ENCODE data around the gene RPRD1B.

RPRD1B gene, protein sequence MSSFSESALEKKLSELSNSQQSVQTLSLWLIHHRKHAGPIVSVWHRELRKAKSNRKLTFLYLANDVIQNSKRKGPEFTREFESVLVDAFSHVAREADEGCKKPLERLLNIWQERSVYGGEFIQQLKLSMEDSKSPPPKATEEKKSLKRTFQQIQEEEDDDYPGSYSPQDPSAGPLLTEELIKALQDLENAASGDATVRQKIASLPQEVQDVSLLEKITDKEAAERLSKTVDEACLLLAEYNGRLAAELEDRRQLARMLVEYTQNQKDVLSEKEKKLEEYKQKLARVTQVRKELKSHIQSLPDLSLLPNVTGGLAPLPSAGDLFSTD

DNA sequence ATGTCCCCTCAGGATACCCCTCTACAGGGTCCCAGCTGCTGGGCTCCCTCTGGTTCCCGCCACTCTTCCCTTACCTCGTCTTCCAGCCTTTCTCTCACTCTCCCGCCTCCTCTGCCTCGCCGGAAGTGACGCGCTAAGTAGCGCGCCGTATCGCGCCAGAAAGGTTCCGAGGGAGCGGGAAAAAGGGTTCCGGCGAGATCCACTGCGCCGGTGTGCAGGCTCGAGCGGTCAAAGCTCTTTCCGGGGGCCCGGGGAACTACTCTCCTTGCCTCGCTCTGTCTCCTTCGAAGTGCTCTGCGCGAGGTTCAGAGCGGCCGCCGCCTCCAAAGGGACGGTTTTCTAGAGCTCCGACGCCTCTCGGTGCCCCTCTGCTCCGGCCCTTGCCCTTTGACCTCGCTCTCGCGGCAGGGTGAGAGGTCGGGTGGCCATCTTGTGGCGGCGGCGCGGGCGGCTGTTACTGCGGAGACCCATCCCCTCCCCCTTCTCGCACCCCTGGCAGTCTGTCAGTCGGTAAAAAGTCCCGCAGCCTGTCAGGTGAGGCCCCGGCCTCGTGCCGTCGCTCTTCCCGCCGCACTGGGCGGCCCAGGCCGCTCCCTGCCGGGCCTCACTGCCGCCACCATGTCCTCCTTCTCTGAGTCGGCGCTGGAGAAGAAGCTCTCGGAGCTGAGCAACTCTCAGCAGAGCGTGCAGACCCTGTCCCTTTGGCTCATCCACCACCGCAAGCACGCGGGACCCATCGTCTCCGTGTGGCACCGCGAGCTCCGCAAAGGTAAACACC, at the start of gene RPRD1B, which contains the start of gene TTI1:
Gene RPRD1B, plus strand, starts transcription at position 417 of the 778 bp plus-strand sequence. Its CDS starts 202 bp downstream, at position 619.
Gene TTI1, minus strand, starts transcription at position 127 of the 778 bp plus-strand sequence. CDS start 19,640 bp downstream, outside the sequence.
- peak; percentile 85 for DNase-seq (ENCODE audit: low read depth, low spot score)

DNA sequence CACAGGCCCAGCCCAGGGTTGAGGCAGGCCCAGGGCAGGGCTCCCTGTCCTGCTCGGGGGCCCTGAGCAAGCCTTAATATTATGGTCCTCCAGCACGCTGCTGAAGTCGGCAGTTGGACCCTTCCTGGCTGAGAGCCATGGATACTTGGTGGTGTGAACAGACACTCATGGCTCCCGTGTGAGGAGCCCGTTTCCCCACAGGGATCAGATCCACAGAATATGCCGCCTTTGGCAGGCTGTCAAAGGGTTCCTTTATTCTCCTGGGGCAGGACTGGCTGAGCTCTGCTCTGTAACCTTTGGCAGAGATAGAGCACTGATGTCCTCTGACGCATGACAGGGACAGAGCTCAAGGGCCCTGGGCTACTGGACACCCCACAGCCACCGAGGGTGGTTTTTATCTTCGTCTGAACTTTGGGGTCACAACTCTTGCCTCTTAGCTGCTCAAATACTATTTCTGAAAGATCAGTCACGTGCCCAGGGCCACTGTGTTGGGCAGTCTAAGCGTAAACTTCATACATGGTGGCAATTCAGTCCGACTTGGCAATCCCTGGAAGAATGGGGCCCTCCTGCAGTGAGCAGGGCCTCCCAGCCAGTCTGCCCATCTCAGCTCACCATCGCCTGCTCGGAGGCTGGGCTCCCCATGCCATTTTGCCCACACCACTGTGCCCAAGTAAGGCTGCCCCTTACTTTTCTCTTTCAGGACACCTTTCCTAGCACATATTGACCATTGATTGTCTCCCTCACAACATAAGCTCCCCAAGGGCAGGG, 49.3 kb upstream of the RPRD1B start:
- no peak for DNase-seq (ENCODE audit: low read depth, low spot score)

DNA sequence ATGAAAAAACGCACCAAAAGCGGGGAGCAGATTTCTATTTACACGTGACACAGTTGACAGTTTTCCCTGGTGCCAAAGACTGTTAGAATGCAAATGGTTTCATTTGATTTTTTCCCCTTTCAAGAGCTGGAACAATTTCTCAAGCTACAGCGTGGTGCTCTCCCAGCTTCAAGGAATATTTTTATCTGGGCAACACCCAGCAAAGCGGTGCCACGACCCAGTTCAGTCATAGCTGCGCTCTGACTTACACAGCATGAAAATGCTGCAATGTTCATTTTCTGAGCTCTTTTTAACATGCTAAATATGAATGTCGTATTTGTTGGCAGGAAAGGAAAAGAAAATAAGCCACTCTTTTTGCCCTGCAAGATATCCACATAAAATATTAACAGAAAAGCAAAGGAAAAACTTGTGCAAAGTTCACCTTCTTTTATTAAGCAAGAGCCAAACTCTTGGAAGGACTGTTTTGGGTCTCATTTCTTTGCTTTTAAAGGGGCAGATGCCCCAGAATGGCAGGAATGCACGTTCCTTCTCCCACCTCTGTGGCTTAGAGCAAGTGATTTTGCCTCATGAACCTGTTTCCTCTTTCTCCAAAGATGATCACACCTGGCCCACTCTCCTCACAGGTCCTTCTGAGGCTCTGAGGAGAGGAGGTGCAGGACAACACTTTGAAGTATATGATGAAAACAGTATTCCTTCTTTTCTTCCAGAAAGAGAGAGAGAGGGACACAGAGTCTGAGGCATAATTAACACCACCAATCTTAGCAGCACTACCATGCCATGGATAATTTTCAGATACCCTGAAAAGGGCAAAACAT, 47.3 kb upstream of the RPRD1B start:
- no peak for DNase-seq (ENCODE audit: low read depth, low spot score)

DNA sequence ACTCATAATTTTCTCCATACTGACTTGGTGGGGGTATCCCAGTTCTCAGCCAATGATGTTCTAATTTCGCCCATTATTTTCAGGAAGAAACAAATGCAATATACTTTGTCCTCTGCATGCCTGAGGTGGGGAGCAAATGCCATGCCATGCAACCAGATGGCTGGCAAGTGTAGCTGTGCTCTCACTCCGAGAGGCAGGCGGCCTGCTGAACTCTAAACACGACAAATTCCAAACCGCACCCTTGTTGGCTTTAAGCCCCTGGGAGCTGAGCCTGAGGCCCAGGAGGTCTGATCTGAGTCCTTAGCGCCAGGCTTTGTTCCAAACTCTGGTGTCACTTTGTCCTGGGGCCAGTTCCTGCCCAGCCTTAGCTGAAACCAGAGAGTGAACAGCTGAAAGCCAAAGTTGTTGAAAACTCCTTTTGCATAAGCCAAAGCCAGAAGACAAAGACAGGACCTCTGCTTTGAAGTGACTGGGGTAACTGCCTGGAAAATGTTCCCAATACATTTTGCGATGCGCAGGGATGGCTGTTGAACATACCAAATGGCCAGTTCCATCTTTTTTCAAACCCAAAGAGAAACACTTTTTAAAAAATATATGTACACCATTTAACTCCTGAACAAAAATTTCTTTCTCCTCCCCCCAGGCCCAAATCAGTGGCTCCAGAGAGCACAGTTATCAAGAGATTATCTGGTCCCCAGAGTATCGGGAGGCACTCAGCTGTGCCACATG, 46.5 kb upstream of the RPRD1B start:
- no peak for DNase-seq (ENCODE audit: low read depth, low spot score)

DNA sequence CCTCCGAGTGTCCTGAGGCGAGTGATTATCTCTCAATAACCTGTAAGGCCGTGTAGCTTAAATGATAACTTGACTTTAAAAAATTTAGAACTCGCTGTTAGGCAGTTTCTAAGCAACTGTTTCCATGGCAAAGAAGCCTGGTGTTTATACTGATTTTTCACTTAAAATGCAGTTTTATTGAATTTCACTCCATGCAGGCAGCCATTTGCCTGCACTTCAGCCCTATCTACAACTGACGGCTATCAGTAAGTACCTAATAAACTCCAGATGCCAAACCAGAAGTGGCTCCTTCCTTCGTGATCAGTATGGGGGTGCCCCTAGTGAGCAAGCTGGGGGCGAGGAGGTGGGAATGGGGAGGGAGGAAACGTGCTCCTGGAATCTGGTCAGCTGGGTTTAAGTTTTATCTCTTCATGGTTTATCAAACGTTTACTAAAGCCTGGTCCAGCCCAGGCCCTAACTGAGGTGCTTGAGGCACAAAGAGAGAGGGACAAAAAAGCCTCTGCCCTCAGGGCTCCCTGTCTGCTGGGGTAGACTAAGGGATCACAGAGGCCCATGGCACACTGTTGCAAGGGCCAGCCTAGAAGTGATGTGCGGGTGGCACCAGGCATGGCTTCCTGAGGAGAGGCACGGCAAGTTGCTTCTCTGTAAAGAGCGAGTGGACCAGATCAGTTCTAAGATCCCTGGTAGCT, 45.8 kb upstream of the RPRD1B start:
- no peak for DNase-seq (ENCODE audit: low read depth, low spot score)

DNA sequence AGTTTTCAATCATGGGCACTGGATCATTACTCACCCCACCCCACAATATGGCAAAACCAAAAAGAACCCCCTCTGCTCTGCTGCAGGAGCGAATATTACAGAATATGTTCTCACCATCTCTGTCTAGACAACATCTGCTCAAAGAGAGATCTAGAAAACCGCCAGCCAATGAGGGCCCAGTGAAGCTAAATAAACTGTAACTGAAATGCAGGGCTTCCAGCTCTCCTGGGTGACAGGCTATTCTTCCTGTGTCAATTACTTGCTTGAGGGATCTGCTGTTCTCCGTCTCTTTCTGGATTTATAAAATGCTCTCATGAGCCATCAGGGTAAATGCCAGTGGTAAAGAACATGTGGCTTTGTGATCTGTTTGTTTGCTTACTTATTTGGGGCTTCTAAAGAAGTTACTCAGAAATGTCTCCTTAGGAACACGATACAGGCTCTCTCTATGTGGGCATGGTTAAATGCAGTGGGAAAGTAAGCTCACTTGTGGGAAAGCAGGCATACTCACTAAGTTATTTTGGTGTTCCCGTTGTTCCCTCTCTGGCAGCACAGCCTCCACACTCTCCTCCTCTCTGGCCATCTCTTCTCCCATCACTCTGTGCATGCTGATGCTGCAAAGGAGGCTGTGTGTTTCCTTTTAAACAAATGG, 45.1 kb upstream of the RPRD1B start:
- no peak for DNase-seq (ENCODE audit: low read depth, low spot score)

DNA sequence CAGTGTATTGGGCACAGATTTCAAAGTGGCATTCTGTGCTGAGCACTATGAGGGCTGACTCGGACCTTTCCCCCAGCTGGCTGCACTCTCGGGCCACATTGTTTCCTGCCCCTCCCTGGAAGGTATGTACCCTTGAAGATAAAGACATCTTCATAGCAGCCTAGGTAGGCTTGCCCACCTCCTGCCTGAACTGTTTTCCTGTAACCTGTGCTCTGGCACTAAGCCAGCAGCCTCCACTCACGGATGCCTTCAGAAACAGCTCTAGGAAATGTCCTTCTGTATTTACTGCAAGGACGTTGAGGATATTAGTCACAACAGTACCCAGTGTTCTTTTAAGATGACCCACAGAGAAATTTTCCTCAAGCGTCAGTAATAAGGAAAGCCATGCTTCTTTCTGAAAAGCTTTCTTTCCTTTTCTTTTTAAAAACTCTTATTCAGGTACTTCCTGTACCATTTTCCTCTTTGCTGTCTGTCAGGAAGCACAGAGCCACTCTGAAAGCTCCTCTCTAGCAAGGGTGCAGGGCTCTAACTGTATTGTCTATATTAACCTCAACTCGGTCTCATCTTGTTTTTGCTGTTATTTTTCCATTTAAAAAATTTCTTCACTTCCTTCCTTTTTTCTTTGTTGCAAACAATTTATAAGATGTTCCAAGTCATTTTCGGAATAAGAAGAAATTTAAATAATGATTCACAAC, 43.8 kb upstream of the RPRD1B start:
- DNase-seq (ENCODE audit: low read depth, low spot score) = no peak

DNA sequence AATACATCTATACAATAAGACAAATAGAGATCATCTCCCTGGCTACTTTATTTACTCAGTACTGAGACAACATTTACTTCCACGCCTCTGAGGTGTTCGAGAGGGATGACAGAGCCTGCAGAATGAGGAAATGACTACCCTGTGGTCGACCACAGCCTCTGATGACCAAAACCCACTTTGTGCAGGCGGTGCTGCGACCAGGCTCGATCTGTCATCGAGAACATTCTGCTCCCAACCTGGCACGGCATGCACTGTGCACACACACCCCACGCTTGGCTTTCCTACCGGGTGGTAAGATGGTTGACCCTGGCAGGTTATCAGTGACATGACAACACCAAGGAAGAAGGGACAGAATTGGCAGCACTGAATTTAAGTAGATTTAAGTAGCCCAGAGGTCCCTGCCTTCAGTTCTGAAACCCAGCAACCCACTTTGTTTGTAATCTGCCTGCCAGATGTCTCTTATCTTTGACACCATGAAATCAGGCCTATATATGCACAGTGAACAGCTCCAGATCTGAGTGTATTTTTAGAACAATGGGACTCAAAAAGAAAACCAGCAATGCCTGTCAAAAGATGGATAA, 42.9 kb upstream of the RPRD1B start:
- peak; percentile 8 for DNase-seq (ENCODE audit: low read depth, low spot score)

DNA sequence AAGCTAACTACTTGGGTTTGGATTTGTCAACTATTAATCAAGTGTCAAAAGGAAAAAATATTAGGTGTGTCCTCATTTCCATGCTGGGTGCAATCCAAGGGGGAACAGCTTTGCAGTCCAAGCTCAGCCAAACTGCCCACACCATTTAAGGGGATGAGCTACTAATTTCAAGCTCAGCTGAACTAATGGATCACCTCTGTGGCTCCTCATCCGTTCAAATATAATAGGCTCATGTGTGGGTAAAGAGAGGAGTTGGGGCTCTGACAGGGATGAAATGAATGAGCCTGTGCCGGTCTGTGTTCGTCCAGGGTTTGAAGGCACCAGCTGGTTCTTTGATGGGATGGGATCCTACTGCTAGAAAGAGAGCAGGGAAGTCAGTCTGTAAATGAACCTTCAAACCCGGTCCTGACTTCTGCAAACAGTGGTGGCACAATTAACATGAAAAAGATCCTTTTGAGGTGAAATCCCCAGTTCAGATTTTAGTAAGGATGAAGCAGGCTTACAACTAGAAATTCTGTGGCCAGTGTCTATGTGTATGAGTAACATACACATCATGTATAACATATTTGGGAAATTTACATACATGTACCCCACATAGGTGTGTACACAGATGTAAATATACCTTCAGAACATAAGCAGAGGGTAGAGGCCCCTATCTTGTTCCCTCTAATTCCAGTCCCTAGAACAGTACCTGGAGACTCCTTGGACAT, 42.2 kb upstream of the RPRD1B start:
- no peak for DNase-seq (ENCODE audit: low read depth, low spot score)

DNA sequence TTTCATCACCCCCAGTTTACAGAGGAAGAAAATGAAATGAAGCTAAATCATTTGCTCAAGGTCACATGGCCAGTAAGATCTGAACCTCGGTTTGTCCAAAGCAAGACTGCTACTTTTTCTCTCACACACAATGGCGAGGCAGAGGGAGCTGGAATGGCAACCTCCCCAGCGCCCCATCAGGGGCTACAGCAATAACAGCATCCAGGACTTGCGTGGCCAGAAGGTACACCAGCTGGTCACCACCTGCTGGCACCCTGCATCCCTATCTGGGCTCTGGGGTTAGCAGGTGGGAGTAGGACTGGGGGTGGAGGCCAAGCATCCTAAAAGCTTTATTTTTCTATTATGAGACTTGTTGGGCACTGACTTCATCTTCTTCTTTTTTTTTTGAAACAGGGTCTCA, 41.6 kb upstream of the RPRD1B start:
- no peak for DNase-seq (ENCODE audit: low read depth, low spot score)

DNA sequence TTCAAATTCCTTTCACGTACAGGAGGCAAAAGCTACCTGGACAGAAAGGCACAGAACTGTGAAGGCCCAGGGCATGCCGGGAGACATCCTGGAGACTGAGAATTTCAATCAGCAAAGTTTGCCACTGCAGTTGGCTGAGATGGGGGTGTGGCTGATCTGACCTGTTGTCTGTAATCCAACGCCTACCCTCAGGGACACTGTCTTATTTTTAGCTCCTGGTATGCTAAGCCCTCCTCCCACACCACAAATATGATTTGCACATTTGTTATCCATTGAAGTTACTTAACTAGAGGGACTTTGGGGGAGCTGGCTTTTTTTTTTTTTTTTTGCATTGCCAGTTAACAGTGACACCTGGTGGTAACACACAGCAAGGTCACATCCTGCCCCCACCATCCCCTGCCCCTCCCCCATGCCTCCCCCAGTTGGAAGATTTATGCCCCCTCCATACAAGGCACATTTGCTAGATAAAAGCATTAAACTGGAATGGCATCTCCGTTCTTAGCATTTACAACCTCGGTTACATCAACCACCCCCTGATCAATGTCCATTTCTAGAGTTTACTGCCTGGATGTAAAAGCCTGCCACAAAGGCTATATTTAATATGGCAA, 40.6 kb upstream of the RPRD1B start:
- no peak for DNase-seq (ENCODE audit: low read depth, low spot score)

DNA sequence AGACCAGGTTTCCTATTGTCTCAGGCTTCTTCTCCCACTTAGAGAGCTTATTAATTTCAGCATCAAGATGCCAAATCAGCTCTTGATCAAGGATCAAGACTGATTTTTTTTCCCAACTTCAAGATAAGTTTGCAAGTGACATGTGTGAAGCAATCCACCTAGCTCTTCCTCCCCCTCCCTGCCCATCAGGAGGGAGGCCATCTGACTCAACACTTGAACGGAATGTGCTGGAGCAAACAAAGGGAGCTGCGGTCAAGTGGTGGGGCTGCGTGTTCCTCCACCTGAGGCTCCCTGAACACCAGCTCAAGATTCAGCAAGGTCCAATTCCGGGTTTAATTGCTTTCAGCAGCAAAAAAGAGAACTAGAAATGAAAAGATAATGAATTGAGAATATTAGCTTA, 39.0 kb upstream of the RPRD1B start:
- no peak for DNase-seq (ENCODE audit: low read depth, low spot score)

DNA sequence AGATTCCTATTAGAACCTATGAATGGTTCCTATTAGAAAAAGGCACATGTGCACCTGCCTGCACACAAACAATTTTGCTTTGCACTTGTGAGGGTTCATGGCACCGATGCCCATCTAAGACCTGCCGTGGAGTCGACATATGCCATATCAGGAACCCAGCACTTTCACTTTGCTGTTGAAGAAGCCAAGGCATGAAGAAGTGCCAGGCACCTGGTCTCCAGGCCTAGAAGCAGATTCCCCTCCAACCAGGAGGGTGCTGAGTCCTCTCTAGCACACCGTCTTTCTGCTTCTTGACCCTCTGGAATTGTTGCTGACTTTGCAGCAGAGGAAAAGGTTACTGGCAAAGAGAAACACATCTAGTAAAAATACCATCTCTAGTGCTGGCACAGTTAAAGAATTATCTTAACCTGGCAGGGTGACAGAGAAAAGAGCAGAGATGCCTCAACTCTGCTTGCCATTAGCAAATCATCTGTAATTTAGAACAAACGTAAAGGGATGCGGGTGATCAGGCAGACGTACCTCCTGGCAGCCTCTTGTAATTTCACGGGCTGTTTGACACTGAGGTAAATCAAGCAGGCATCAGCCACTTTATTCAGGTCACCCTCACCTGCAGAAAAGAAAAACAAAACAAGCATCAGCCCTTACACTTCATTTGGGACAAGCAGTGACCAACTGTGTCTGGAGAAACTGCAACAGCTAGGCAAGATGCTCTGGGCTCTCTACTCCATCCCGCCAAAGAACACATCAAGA, 37.5 kb upstream of the RPRD1B start:
- DNase-seq (ENCODE audit: low read depth, low spot score) = no peak

DNA sequence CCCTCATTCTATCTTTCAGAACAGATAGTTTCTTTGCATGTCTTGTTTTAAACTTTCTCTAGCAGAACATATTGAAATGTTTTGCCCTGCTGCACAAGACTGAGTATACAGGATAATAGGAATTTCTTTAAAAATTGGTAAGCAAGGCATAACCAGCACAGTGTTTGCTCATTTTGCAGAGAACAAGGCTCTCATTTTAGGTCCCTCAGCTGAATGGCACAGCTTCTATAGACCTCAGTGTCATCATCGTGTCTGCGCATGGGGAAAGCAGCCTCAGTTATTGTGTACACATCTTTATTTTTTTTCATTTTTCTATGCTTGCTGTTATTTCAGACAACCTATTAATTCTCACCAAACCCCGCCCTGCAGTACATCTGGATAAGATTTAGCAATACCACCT, 36.0 kb upstream of the RPRD1B start:
- no peak for DNase-seq (ENCODE audit: low read depth, low spot score)

DNA sequence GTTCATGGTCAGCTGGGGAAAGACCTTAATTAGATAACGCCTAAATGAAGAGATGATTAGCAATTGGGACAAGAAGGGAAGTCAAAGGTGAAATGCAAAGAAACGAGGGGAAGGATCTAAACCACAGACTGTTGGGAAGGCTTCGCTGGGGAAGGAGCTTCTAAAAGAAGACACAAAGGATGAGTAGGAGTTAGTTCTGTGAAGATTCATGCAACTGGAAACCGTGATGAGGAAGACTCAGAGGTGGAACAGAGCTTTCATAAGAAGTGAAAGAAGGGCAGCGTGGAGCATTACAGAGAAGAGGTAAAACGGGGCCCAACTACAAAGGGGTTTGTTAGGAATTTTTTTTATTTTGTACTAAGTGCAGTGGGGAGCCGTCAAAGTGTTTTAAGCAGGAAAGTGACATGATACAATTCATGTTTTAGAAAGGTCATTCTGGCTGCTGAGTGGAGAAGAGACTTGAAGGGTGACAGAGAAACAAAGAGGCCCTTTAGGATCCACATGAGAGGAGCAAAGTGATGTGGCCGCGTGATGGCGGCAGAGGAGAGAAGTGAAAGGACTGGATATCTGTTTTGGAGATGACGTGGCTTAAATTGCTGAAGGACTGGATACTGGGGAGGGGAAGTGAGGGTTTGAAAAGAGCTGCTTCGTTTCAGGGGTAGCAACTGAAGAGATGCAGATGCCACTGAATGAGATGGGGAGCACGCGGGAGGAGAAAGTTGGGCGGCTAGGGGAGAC, 33.9 kb upstream of the RPRD1B start:
- no peak for DNase-seq (ENCODE audit: low read depth, low spot score)

DNA sequence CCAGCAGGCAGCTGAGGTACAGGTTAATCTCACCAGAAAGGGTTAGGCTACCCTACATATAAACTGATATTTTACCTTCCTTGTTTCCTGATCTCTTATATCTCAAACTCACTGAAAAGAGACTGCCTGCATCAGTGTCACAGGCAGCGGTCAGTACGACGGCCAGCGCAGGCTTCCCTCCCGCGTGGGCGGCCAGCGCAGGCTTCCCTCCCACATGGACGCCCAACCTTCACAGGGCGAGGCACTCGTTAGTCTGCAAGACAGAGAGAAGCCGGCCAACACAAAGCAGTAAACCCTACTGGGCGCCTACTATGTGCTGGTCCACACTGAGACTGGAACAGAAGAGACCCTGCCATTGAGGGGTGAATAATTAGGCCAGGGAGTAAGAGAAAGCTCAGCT, 33.3 kb upstream of the RPRD1B start:
- no peak for DNase-seq (ENCODE audit: low read depth, low spot score)

All from activated CD4-positive, CD25-positive, alpha-beta regulatory T cell treated with anti-CD3 and anti-CD28 coated beads, Interleukin-2, amount 50 U/mL, for 16 hours (primary cell).